GM12878 (cell line): ENCODE data around the gene LVRN. TPM values are rescaled to one million over a fixed set of nuclear protein-coding genes. Genes with fewer than 3 reads are reported as not detected.

Source experiments
- ATAC-seq: fragments of 200-7000 bp; cut with Tn5 transposase; 3 replicates; pipeline ENCODE4 v1.9.1; 2020; ENCODE audit warnings: mild to moderate bottlenecking, moderate library complexity
- BruUV-seq: library from RNA; stranded (reverse); fragments of 400-500 nt; replicated peaks from 2 replicates; lab custom pipeline; 2021; lab: Mats Ljungman, UMichigan
- CTCF ChIA-PET: fragments of 300-600 bp; sonication (Branson Sonifier 250); formaldehyde crosslinking; extraction: SDS; loops from one replicate; lab custom pipeline; 2021; ENCODE audit warnings: inconsistent platforms; lab: Yijun Ruan, JAX
- POLR2A ChIA-PET: fragments of 350-600 bp; formaldehyde crosslinking; extraction: SDS; loops from one replicate; lab custom pipeline; 2021; ENCODE audit warnings: inconsistent platforms; lab: Charles Lee
- RAD21 ChIA-PET: fragments of 300-600 bp; sonication (Branson Sonifier 250); formaldehyde crosslinking; loops from one replicate; lab custom pipeline; 2023; ENCODE audit warnings: antibody characterized with exemption; ENCODE audit not compliant: unreplicated experiment; lab: Charles Lee
- SMC1A ChIA-PET: fragments of 300-600 bp; sonication (Branson Sonifier 250); formaldehyde crosslinking; loops from one replicate; lab custom pipeline; 2023; ENCODE audit not compliant: unreplicated experiment, uncharacterized antibody; lab: Charles Lee
- DNase-seq: peaks from one replicate; pipeline ENCODE4 v3.0.0-alpha.2; 2011; ENCODE audit warnings: low read depth, low spot score
- FAIRE-seq: peaks from 3 replicates; lab custom pipeline; 2011; peaks lifted over from hg19 to GRCh38; lab: Jason Lieb, UNC
- H2AFZ ChIP-seq: 2 replicates; pipeline ENCODE4 v1.6.0; 2011; ENCODE audit warnings: low read depth, low read length, control low read depth; ENCODE audit not compliant: control insufficient read depth
- H3K27ac ChIP-seq: 2 replicates; pipeline ENCODE4 v1.5.1; 2011; ENCODE audit warnings: control low read depth; ENCODE audit not compliant: control insufficient read depth, insufficient read depth
- H3K27me3 ChIP-seq, 2 experiments: replicated peaks in 1 of 2; 2 replicates each; pipeline versions ENCODE4 v1.6.0 to v1.6.1; 2011; ENCODE audit warnings: low read length in 1 of 2; ENCODE audit not compliant: control insufficient read depth in 2 of 2, insufficient read depth in 2 of 2
- H3K36me3 ChIP-seq, 2 experiments: 2 replicates each; pipeline ENCODE4 v1.5.1; 2011; ENCODE audit warnings: low read length in 1 of 2; ENCODE audit not compliant: control insufficient read depth in 2 of 2, insufficient read depth in 2 of 2
- H3K4me1 ChIP-seq: 2 replicates; pipeline ENCODE4 v1.6.1; 2011; ENCODE audit warnings: mild to moderate bottlenecking, low read length, moderate library complexity, mixed read lengths; ENCODE audit not compliant: control insufficient read depth, insufficient read depth
- H3K4me2 ChIP-seq: 2 replicates; pipeline ENCODE4 v1.6.0; 2011; ENCODE audit warnings: control low read depth; ENCODE audit not compliant: control insufficient read depth, insufficient read depth
- H3K4me3 ChIP-seq: fragments of 200-600 bp; sonication (generic); 2 replicates; pipeline ENCODE4 v1.5.1; 2016
- H3K79me2 ChIP-seq: 2 replicates; pipeline ENCODE4 v1.6.0; 2011; ENCODE audit warnings: low read length; ENCODE audit not compliant: control insufficient read depth, insufficient read depth
- H3K9ac ChIP-seq: 2 replicates; pipeline ENCODE4 v1.8.0; 2011; ENCODE audit warnings: low read length, control low read depth, mixed read lengths; ENCODE audit not compliant: control insufficient read depth, insufficient read depth
- H3K9me3 ChIP-seq: replicated peaks from 3 replicates; pipeline ENCODE4 v1.5.1; 2011; ENCODE audit warnings: mild to moderate bottlenecking, low read length; ENCODE audit not compliant: control insufficient read depth, insufficient read depth
- H4K20me1 ChIP-seq: 2 replicates; pipeline ENCODE4 v1.6.0; 2011; ENCODE audit not compliant: control insufficient read depth, insufficient read depth
- IKZF1 ChIP-seq: fragments of 450-650 bp; conservative IDR thresholded peaks from 2 replicates; pipeline ENCODE4 v1.6.1; 2017; ENCODE audit warnings: antibody characterized with exemption, mild to moderate bottlenecking
- KDM1A ChIP-seq: fragments of 200-600 bp; sonication (generic); IDR thresholded peaks from 2 replicates; pipeline ENCODE4 v1.6.1; 2016; ENCODE audit warnings: borderline replicate concordance
- LARP7 ChIP-seq: fragments of 450-650 bp; IDR thresholded peaks from 2 replicates; pipeline ENCODE4 v1.6.1; 2017; ENCODE audit warnings: mild to moderate bottlenecking
- MTA2 ChIP-seq: fragments of 450-650 bp; IDR thresholded peaks from 2 replicates; pipeline ENCODE4 v1.6.1; 2016; ENCODE audit warnings: low read depth, mild to moderate bottlenecking, moderate library complexity
- RUNX3 ChIP-seq: IDR thresholded peaks from 2 replicates; pipeline ENCODE4 v1.6.1; 2012; ENCODE audit warnings: low read length, inconsistent platforms
- WGBS: methylation state at CpG from one replicate; pipeline ENCODE4 v1.1.6; 2016; ENCODE audit warnings: low lambda C conversion rate; ENCODE audit not compliant: insufficient replicate concordance, insufficient coverage; ENCODE audit errors: missing lambda C conversion rate; 5-methylcytosine and 5-hydroxymethylcytosine counted together
- in situ Hi-C: fragments of 300-500 bp; cut with MboI; formaldehyde crosslinking; loops from 9 replicates; pipeline ENCODE4 v1.14.3; 2018; ENCODE audit warnings: mixed read lengths
- intact Hi-C: fragments of 100-400 bp; cut with micrococcal nuclease; formaldehyde crosslinking; loops from one replicate; pipeline ENCODE4 v1.14.2; 2022; ENCODE audit not compliant: unreplicated experiment
- polyA plus RNA-seq, 11 experiments: library from polyadenylated mRNA; depleted of rRNA in 4 of 11; unstranded in 6 of 11; stranded (reverse) in 5 of 11; fragments of >200 nt; fragmentation: Nextera tagmentation in 4 of 11; fragmentation: Illumina TruSeq in 1 of 11; extraction: Ambion mirVana in 4 of 11; extraction: Trizol in 1 of 11; gene quantifications; 1 replicate in 1 of 11; 2 replicates in 10 of 11; pipeline versions ENCODE4 v1.2.1 to v1.2.3, GENCODE V29; 2011 to 2016; ENCODE audit warnings: inconsistent platforms in 2 of 11, missing spikeins in 2 of 11, low read depth in 1 of 11
- total RNA-seq, 4 experiments: library from RNA; depleted of rRNA in 3 of 4; stranded (reverse); fragments of >200 nt in 3 of 4; fragmentation: Illumina TruSeq in 1 of 4; extraction: Trizol in 1 of 4; gene quantifications; 2 replicates each; pipeline versions ENCODE4 v1.2.1 to v1.2.3, GENCODE V29; 2013 to 2021
- TF ChIP-seq, protein P1 (sequence below), 3 experiments: IDR thresholded peaks in 2 of 3; conservative IDR thresholded peaks in 1 of 3; 2 replicates each; pipeline ENCODE4 v1.5.1; 2011; ENCODE audit warnings: low read depth in 3 of 3, low read length in 3 of 3, mild to moderate bottlenecking in 3 of 3, control low read depth in 2 of 3, moderate library complexity in 2 of 3, inconsistent platforms in 1 of 3, mixed read lengths in 1 of 3; ENCODE audit not compliant: control insufficient read depth in 2 of 3, insufficient read depth in 1 of 3; ENCODE audit errors: extremely low read depth in 1 of 3

LVRN gene
- total and polyA plus RNA-seq, 10 of the 15 experiments (the other 5 are each of a cell fraction or from before 2014, with no cell fraction given): 0.04 to 0.87 (median 0.11) TPM; not detected in 4

DNA sequence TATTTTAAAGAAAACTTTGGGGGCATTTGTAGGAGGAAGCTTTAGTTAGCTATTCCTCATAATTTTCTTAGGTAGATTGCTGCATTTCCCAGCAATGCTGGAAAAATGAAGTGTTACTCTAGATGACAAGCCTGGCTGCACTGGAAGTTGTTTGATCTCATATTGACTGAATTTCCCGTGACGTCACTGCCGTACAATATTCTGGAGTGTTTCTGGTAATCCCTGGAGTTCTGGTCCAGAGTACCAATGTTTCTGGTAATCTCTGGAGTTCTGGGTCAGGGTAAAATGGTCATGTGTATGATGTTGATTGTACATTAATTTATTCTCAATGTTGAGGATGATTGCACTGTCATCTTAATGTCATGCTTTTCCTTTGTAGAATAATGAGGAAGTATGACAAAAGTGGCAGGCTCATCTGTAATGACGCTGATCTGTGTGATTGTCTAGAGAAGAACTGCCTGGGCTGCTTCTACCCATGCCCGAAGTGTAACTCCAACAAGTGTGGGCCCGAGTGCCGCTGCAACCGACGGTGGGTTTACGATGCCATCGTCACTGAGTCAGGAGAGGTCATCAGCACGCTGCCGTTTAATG, 96.2 kb downstream of the LVRN start:
- CTCF ChIA-PET: interaction anchor here (1.1 kb wide), 1 partner anchor 9 kb away, joined by 3 read pairs; no protein-coding TSS in a partner anchor
- Histone ChIP-seq H4K20me1 (no peaks in the 10 kb centered on the region), H3K4me1 (no peaks in the 10 kb centered on the region), H3K36me3 (no peaks in the 10 kb centered on the region), H3K9me3 (no peaks in the 10 kb centered on the region), H3K4me2 (no peak overlapping the region), H3K9ac (no peak overlapping the region), H2AFZ (no peak overlapping the region), H3K27me3 (no peaks in the 10 kb centered on the region; a peak in 2 of 4 replicates), H3K79me2 (no peaks in the 10 kb centered on the region), H3K4me3 (no peak overlapping the region), H3K27ac (no peak overlapping the region)
- SMC1A ChIA-PET: interaction anchor here (0.6 to 1.3 kb wide), 3 partner anchors 18 to 87 kb away, joined by 3 to 4 read pairs (median 3); no protein-coding TSS in a partner anchor
- no peak for TF ChIP-seq LARP7
- TF ChIP-seq RUNX3: no peak
- no peak for TF ChIP-seq IKZF1
- no peak for TF ChIP-seq KDM1A
- TF ChIP-seq, protein P1, sequence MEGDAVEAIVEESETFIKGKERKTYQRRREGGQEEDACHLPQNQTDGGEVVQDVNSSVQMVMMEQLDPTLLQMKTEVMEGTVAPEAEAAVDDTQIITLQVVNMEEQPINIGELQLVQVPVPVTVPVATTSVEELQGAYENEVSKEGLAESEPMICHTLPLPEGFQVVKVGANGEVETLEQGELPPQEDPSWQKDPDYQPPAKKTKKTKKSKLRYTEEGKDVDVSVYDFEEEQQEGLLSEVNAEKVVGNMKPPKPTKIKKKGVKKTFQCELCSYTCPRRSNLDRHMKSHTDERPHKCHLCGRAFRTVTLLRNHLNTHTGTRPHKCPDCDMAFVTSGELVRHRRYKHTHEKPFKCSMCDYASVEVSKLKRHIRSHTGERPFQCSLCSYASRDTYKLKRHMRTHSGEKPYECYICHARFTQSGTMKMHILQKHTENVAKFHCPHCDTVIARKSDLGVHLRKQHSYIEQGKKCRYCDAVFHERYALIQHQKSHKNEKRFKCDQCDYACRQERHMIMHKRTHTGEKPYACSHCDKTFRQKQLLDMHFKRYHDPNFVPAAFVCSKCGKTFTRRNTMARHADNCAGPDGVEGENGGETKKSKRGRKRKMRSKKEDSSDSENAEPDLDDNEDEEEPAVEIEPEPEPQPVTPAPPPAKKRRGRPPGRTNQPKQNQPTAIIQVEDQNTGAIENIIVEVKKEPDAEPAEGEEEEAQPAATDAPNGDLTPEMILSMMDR (IDR thresholded peaks at IDR 0.05 in 2 of 3, conservative IDR thresholded peaks at IDR 0.05 in 1 of 3; ENCODE audit: control insufficient read depth in 2 of 3, extremely low read depth in 1 of 3, insufficient read depth in 1 of 3, low read depth in 3 of 3, low read length in 3 of 3): no peak
- no peak for TF ChIP-seq MTA2
- RAD21 ChIA-PET: no interaction called here
- POLR2A ChIA-PET: no interaction called here
- DNase-seq (no peak), ATAC-seq (no peak), FAIRE-seq (no peak)
- in situ Hi-C loops (loop anchor here (25.0 kb wide), 1 partner anchor 221 kb away; the partner anchor contains the start of genes AP3S1 and ATG12), intact Hi-C loops (no loop called here)
- no TSS peak for BruUV-seq
- whole genome bisulfite sequencing: 72% methylated on average over 13 of the region's 13 CpGs
